Thyroid gland (tissue), 4 donors: ENCODE results near the gene CD40. TPM values are rescaled to one million over a fixed set of nuclear protein-coding genes. Genes with fewer than 3 reads are reported as not detected.

Source experiments
- DNase-seq, 2 donors: peaks; one replicate each; pipeline ENCODE4 v3.0.0-alpha.2; 2019
- H3K27ac ChIP-seq, 3 donors: fragments of 200-600 bp; sonication (generic); 1 replicate in 2 of 3; 2 replicates in 1 of 3; pipeline ENCODE4 v1.5.1; 2016 to 2019; ENCODE audit warnings: mild to moderate bottlenecking in 1 of 3, moderate library complexity in 1 of 3
- H3K27me3 ChIP-seq: fragments of 200-600 bp; sonication (generic); one replicate; pipeline ENCODE4 v1.5.1; 2019
- H3K36me3 ChIP-seq, 2 donors: fragments of 200-600 bp; sonication (generic); one replicate each; pipeline ENCODE4 v1.5.1; 2016 to 2019
- H3K4me1 ChIP-seq, 2 donors: fragments of 200-600 bp; sonication (generic); one replicate each; pipeline ENCODE4 v1.5.1; 2017 to 2019
- H3K4me3 ChIP-seq, 3 donors: fragments of 200-600 bp; sonication (generic); replicated peaks in 1 of 3; 1 replicate in 2 of 3; 2 replicates in 1 of 3; pipeline ENCODE4 v1.5.1; 2016; ENCODE audit warnings: mild to moderate bottlenecking in 1 of 3
- H3K9me3 ChIP-seq: fragments of 200-600 bp; sonication (generic); one replicate; pipeline ENCODE4 v1.5.1; 2017
- CTCF ChIP-seq, 6 experiments: fragments of 200-600 bp in 3 of 6; fragments of 450-650 bp in 3 of 6; sonication (generic) in 3 of 6; IDR thresholded peaks; one replicate each; pipeline ENCODE4 v1.5.1; 2016 to 2019; ENCODE audit warnings: antibody characterized with exemption in 6 of 6, mild to moderate bottlenecking in 2 of 6, inconsistent platforms in 1 of 6, moderate library complexity in 1 of 6
- POLR2A ChIP-seq, 2 donors: fragments of 450-650 bp; IDR thresholded peaks; one replicate each; pipeline ENCODE4 v1.6.1; 2017; ENCODE audit warnings: antibody characterized with exemption in 2 of 2, mild to moderate bottlenecking in 2 of 2, moderate library complexity in 1 of 2
- WGBS, 2 donors: methylation state at CpG; one replicate each; pipeline ENCODE4 v1.1.5; 2017; 5-methylcytosine and 5-hydroxymethylcytosine counted together
- intact Hi-C: fragments of 100-400 bp; cut with DNase I; formaldehyde crosslinking; loops from one replicate; pipeline ENCODE4 v1.15.1; 2023
- total RNA-seq, 4 donors: library from RNA; depleted of rRNA; stranded (reverse); fragments of >200 nt; gene quantifications; one replicate each; pipeline ENCODE4 v1.2.3, GENCODE V29; 2016

Gene CD40
- total RNA-seq, 4 donors from 2014 or later, result 13.0 to 15.9 (median 15.0) TPM

DNA sequence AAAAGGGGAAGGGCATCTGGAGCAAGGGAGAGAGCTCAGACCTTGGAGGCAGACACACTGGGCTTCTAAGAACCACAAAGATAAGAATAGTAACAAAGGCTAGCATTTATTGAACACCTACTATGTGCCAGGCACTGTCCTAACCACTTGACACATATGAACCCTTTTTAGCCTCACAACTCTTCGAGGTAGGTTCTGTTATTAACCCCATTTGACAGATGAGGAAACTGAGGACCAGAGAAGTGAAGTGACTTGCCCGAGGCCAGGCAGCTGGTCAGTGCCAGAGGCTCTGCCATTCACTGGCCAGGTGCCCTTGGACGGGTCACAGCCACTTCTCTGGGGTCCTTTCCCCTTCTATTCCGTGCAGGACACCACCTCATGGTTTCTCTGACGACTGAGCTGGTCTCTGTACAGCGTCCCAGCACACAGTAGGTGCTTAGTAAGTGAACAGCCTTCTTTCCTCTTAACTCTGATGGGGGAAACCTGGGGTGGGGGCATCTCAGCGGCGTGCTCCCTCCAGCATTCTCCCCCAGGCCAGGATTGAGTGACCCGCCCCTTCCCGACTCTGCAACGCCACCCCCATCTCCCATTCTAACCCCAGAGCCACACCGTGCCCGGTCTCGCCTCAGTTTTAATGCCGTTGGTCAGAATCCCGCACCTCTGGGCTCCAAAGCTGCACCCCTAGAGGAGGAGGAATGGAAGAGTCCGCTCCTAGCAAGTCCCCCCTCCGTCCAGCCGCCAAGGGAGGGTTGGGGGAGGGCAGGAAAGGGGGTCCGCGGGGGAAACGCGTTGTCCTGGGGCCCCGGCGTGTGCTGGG lies 55.7 kb downstream of the CD40 start:
- WGBS, 2 donors, result 34 to 40% methylated on average over 16 to 18 of the region's 25 CpGs
- Histone ChIP-seq H3K27ac (no peak overlapping the region), H3K4me1 (peaks cover 0 to 3% of the 10 kb centered on the region in 2 donors), H3K4me3 (no peak overlapping the region), H3K27me3 (peaks cover 9% of the 10 kb centered on the region), H3K9me3 (no peaks in the 10 kb centered on the region), H3K36me3 (no peaks in the 10 kb centered on the region)
- DNase-seq, result no peak
- intact Hi-C loops, result loop anchor here (2.0 kb wide), 1 partner anchor 41 kb away; no protein-coding TSS in a partner anchor
- no peak for TF ChIP-seq POLR2A (IDR thresholded peaks at IDR 0.05)
- TF ChIP-seq CTCF (IDR thresholded peaks at IDR 0.05), result no peak

GRCh38 chr20:46174469-46175126 lies 56.5 kb downstream of the CD40 start:
- no peak overlapping the region for H3K4me3 ChIP-seq
- no peaks in the 10 kb centered on the region for H3K9me3 ChIP-seq
- peak; percentile 80 to 81 for DNase-seq
- 10 to 12% methylated on average over 11 to 29 of the region's 77 CpGs for WGBS, 2 donors
- H3K4me1 ChIP-seq, result peaks cover 0 to 3% of the 10 kb centered on the region in 2 donors
- intact Hi-C loops, result loop anchor here (5.0 kb wide), 1 partner anchor 152 kb away; no protein-coding TSS in a partner anchor
- peaks cover 9% of the 10 kb centered on the region for H3K27me3 ChIP-seq
- TF ChIP-seq POLR2A (IDR thresholded peaks at IDR 0.05), result no peak
- TF ChIP-seq CTCF (IDR thresholded peaks at IDR 0.05), result peak; percentile 14 to 82 (median 50)
- no peaks in the 10 kb centered on the region for H3K36me3 ChIP-seq
- H3K27ac ChIP-seq, result no peak overlapping the region

GRCh38 chr20:46175127-46175494 lies 57.0 kb downstream of the CD40 start:
- intact Hi-C loops, result loop anchor here (5.0 kb wide), 1 partner anchor 153 kb away; no protein-coding TSS in a partner anchor
- H3K27ac ChIP-seq, result no peak overlapping the region
- H3K4me3 ChIP-seq, result no peak overlapping the region
- no peak for TF ChIP-seq CTCF (IDR thresholded peaks at IDR 0.05)
- TF ChIP-seq POLR2A (IDR thresholded peaks at IDR 0.05), result no peak
- no peaks in the 10 kb centered on the region for H3K36me3 ChIP-seq
- H3K27me3 ChIP-seq, result peaks cover 9% of the 10 kb centered on the region
- peaks cover 0 to 3% of the 10 kb centered on the region in 2 donors for H3K4me1 ChIP-seq
- no peaks in the 10 kb centered on the region for H3K9me3 ChIP-seq
- 88 to 91% methylated on average over 4 of the region's 4 CpGs for WGBS, 2 donors
- no peak for DNase-seq

- H3K9me3 ChIP-seq, result no peaks in the 10 kb centered on the region
- TF ChIP-seq CTCF (IDR thresholded peaks at IDR 0.05), result no peak
- no peak for TF ChIP-seq POLR2A (IDR thresholded peaks at IDR 0.05)
- H3K4me3 ChIP-seq, result no peak overlapping the region
- H3K27me3 ChIP-seq, result peaks cover 9% of the 10 kb centered on the region
- DNase-seq, result peak; percentile 7 to 27
- H3K36me3 ChIP-seq, result no peaks in the 10 kb centered on the region
- WGBS, 2 donors, result 58% methylated on average over 12 to 13 of the region's 13 CpGs
- H3K27ac ChIP-seq, result no peak overlapping the region
- intact Hi-C loops, result loop anchor here (5.0 kb wide), 1 partner anchor 155 kb away; no protein-coding TSS in a partner anchor
- H3K4me1 ChIP-seq, result peaks cover 0 to 3% of the 10 kb centered on the region in 2 donors
Measured at GRCh38 chr20:46176739-46177378, 58.7 kb downstream of the CD40 start.
